H9 (cell line): ENCODE measurements around the gene NCAN. TPM values are rescaled to one million over a fixed set of nuclear protein-coding genes. Genes with fewer than 3 reads are reported as not detected.

Experiments used
- DNase-seq: peaks from one replicate; pipeline ENCODE4 v3.0.0-alpha.2; 2017
- H2AFZ ChIP-seq: one replicate; pipeline ENCODE4 v1.6.1; 2013; ENCODE audit warnings: mild to moderate bottlenecking, low read length, control low read depth, moderate library complexity
- H2AK5ac ChIP-seq: 2 replicates; pipeline ENCODE4 v1.6.1; 2013; ENCODE audit warnings: low read length, control low read depth, mixed read lengths; ENCODE audit not compliant: insufficient read length
- H2BK120ac ChIP-seq: one replicate; pipeline ENCODE4 v1.6.1; 2013; ENCODE audit warnings: low read depth, mild to moderate bottlenecking, low read length, control low read depth, inconsistent platforms; ENCODE audit not compliant: poor library complexity, severe bottlenecking
- H2BK12ac ChIP-seq: 2 replicates; pipeline ENCODE4 v1.6.1; 2013; ENCODE audit warnings: low read length, control low read depth, mixed read lengths, low read depth; ENCODE audit not compliant: insufficient read length
- H2BK15ac ChIP-seq: 2 replicates; pipeline ENCODE4 v1.6.1; 2013; ENCODE audit warnings: low read depth, low read length, control low read depth
- H2BK20ac ChIP-seq: one replicate; pipeline ENCODE4 v1.6.1; 2013; ENCODE audit warnings: low read depth, mild to moderate bottlenecking, low read length, control low read depth, inconsistent platforms; ENCODE audit not compliant: poor library complexity, severe bottlenecking
- H2BK5ac ChIP-seq: 2 replicates; pipeline ENCODE4 v1.6.1; 2013; ENCODE audit warnings: low read length, control low read depth, mixed read lengths; ENCODE audit not compliant: insufficient read length
- H3K14ac ChIP-seq: 2 replicates; pipeline ENCODE4 v1.6.1; 2013; ENCODE audit warnings: low read length, control low read depth; ENCODE audit not compliant: insufficient read depth
- H3K18ac ChIP-seq: 2 replicates; pipeline ENCODE4 v1.6.1; 2013; ENCODE audit warnings: low read depth, mild to moderate bottlenecking, mixed read lengths, low read length, control low read depth; ENCODE audit not compliant: insufficient read length
- H3K23ac ChIP-seq: 2 replicates; pipeline ENCODE4 v1.6.1; 2013; ENCODE audit warnings: low read length, control low read depth, mixed read lengths, low read depth; ENCODE audit not compliant: insufficient read length
- H3K23me2 ChIP-seq: 2 replicates; pipeline ENCODE4 v1.6.1; 2013; ENCODE audit warnings: low read depth, mild to moderate bottlenecking, mixed read lengths, low read length, control low read depth; ENCODE audit not compliant: insufficient read length, poor library complexity, severe bottlenecking
- H3K27ac ChIP-seq: 2 replicates; pipeline ENCODE4 v1.5.1; 2013; ENCODE audit warnings: low read length, control low read depth, mixed read lengths, low read depth; ENCODE audit not compliant: insufficient read length
- H3K27me3 ChIP-seq: 2 replicates; pipeline ENCODE4 v1.6.1; 2013; ENCODE audit warnings: low read length, control low read depth, inconsistent platforms; ENCODE audit not compliant: insufficient read depth
- H3K4ac ChIP-seq: 2 replicates; pipeline ENCODE4 v1.6.1; 2013; ENCODE audit warnings: low read depth, mild to moderate bottlenecking, control low read depth, inconsistent platforms, low read length, moderate library complexity
- H3K4me1 ChIP-seq: 2 replicates; pipeline ENCODE4 v1.6.1; 2013; ENCODE audit warnings: low read length, control low read depth, inconsistent platforms; ENCODE audit not compliant: insufficient read depth
- H3K4me2 ChIP-seq: 2 replicates; pipeline ENCODE4 v1.6.1; 2013; ENCODE audit warnings: low read length, control low read depth, mixed read lengths; ENCODE audit not compliant: insufficient read length, insufficient read depth
- H3K56ac ChIP-seq: 2 replicates; pipeline ENCODE4 v1.6.1; 2013; ENCODE audit warnings: low read depth, mild to moderate bottlenecking, mixed read lengths, low read length, control low read depth; ENCODE audit not compliant: insufficient read length
- H3K79me1 ChIP-seq: 2 replicates; pipeline ENCODE4 v1.6.1; 2013; ENCODE audit warnings: low read depth, mild to moderate bottlenecking, moderate library complexity, low read length, control low read depth, inconsistent platforms; ENCODE audit not compliant: insufficient read depth, poor library complexity, severe bottlenecking
- H3K79me2 ChIP-seq: 2 replicates; pipeline ENCODE4 v1.6.1; 2013; ENCODE audit warnings: low read length, control low read depth, inconsistent platforms; ENCODE audit not compliant: insufficient read depth
- H3K9ac ChIP-seq: 2 replicates; pipeline ENCODE4 v1.6.1; 2013; ENCODE audit warnings: low read length, control low read depth, mixed read lengths; ENCODE audit not compliant: insufficient read length; ENCODE audit errors: extremely low read depth
- H3K9me3 ChIP-seq: one replicate; pipeline ENCODE4 v1.6.1; 2013; ENCODE audit warnings: low read depth, low read length, inconsistent platforms; ENCODE audit not compliant: control insufficient read depth
- H3T11ph ChIP-seq: one replicate; pipeline ENCODE4 v1.6.1; 2013; ENCODE audit warnings: mild to moderate bottlenecking, low read length, control low read depth, inconsistent platforms
- H4K20me1 ChIP-seq: one replicate; pipeline ENCODE4 v1.6.1; 2013; ENCODE audit not compliant: control insufficient read depth, insufficient read length, insufficient read depth
- H4K5ac ChIP-seq: 2 replicates; pipeline ENCODE4 v1.6.1; 2013; ENCODE audit warnings: low read depth, mild to moderate bottlenecking, mixed read lengths, low read length, control low read depth; ENCODE audit not compliant: insufficient read length
- H4K8ac ChIP-seq: replicated peaks from 2 replicates; pipeline ENCODE4 v1.6.1; 2013; ENCODE audit warnings: low read length, control low read depth, mixed read lengths, low read depth; ENCODE audit not compliant: insufficient read length
- H4K91ac ChIP-seq: 2 replicates; pipeline ENCODE4 v1.6.1; 2013; ENCODE audit warnings: low read depth, mild to moderate bottlenecking, moderate library complexity, mixed read lengths, low read length, control low read depth; ENCODE audit not compliant: insufficient read length
- H3K27ac Mint-ChIP-seq, 3 experiments: 2 replicates in 2 of 3; 3 replicates in 1 of 3; pipeline ENCODE4 v1.8.0; 2020 to 2021; ENCODE audit warnings: mixed read lengths in 3 of 3, mild to moderate bottlenecking in 1 of 3, moderate library complexity in 1 of 3
- H3K27me3 Mint-ChIP-seq: 2 replicates; pipeline ENCODE4 v1.8.0; 2021; ENCODE audit warnings: low read depth, mild to moderate bottlenecking, moderate library complexity, mixed read lengths
- H3K36me3 Mint-ChIP-seq, 3 experiments: 2 replicates in 2 of 3; 3 replicates in 1 of 3; pipeline ENCODE4 v1.8.0; 2020 to 2021; ENCODE audit warnings: low read depth in 3 of 3, mixed read lengths in 3 of 3; ENCODE audit not compliant: insufficient read depth in 1 of 3
- H3K4me1 Mint-ChIP-seq, 2 experiments: 2 replicates each; pipeline ENCODE4 v1.8.0; 2020; ENCODE audit warnings: mixed read lengths in 2 of 2
- H3K4me3 Mint-ChIP-seq, 2 experiments: 2 replicates in 1 of 2; 3 replicates in 1 of 2; pipeline ENCODE4 v1.8.0; 2020 to 2021; ENCODE audit warnings: mild to moderate bottlenecking in 2 of 2, mixed read lengths in 2 of 2, moderate library complexity in 1 of 2
- H3K9me3 Mint-ChIP-seq, 2 experiments: 2 replicates in 1 of 2; 3 replicates in 1 of 2; pipeline ENCODE4 v1.8.0; 2020; ENCODE audit warnings: mild to moderate bottlenecking in 2 of 2, mixed read lengths in 2 of 2, moderate library complexity in 1 of 2
- CTCF ChIP-seq: fragments of 200-600 bp; sonication (generic); conservative IDR thresholded peaks from 3 replicates; pipeline ENCODE4 v1.8.0; 2021; ENCODE audit warnings: antibody characterized with exemption, mild to moderate bottlenecking
- WGBS: extraction: QIAGEN DNeasy Blood & Tissue Kit; methylation state at CpG from one replicate; pipeline ENCODE4 v1.1.7; 2013; ENCODE audit warnings: missing lambda C conversion rate, low lambda C conversion rate, mixed read lengths; ENCODE audit not compliant: insufficient read length; ENCODE audit errors: extremely low coverage; 5-methylcytosine and 5-hydroxymethylcytosine counted together
- total RNA-seq: library from RNA; stranded (reverse); gene quantifications from 2 replicates; pipeline ENCODE4 v1.2.1, GENCODE V29; 2021

The NCAN gene
- total RNA-seq, 1 experiment from 2014 or later: 1.6 TPM

- Histone ChIP-seq H4K20me1 (no peaks in the 10 kb centered on the region), H3K14ac (no peak overlapping the region), H3K4me2 (no peak overlapping the region), H3K9me3 (peaks cover 4% of the 10 kb centered on the region), H3K23ac (no peak overlapping the region), H4K8ac (no peak overlapping the region), H3K4ac (no peak overlapping the region), H3K9ac (no peak overlapping the region), H4K91ac (no peak overlapping the region), H2BK12ac (no peak overlapping the region), H3K27ac (no peak overlapping the region), H3K27me3 (no peaks in the 10 kb centered on the region), H2BK5ac (no peak overlapping the region), H2AK5ac (no peak overlapping the region), H3K4me1 (no peaks in the 10 kb centered on the region), H2BK20ac (no peak overlapping the region), H3K56ac (no peak overlapping the region), H2AFZ (no peak overlapping the region), H4K5ac (no peak overlapping the region), H3T11ph (no peak overlapping the region), H2BK15ac (no peak overlapping the region), H3K23me2 (no peaks in the 10 kb centered on the region), H3K79me1 (no peaks in the 10 kb centered on the region), H3K18ac (no peak overlapping the region), H3K79me2 (no peaks in the 10 kb centered on the region), H2BK120ac (no peak overlapping the region)
- Mint-ChIP-seq H3K4me3 (no peak overlapping the region), H3K9me3 (peaks cover 22 to 26% of the 10 kb centered on the region in 2 experiments), H3K4me1 (no peaks in the 10 kb centered on the region), H3K27ac (no peak overlapping the region), H3K36me3 (peaks cover 0 to 7% (median 5%) of the 10 kb centered on the region in 3 experiments; a peak in 3 of 7 replicates), H3K27me3 (peaks cover 72% of the 10 kb centered on the region)
- no CpG with 5 or more reads among the region's 2 CpGs for WGBS
- no peak for DNase-seq
- TF ChIP-seq CTCF: no peak
These were observed 22.6 kb downstream of the NCAN start for GRCh38 chr19:19234220-19234816.
